HG03342 (cell line): Measurements from ENCODE around the gene RCE1.

Experiments used
- ATAC-seq: cut with Tn5 transposase; IDR thresholded peaks from one replicate; pipeline ENCODE4 v1.9.1; 2021; ENCODE audit warnings: mild to moderate bottlenecking, moderate library complexity; ENCODE audit not compliant: unreplicated experiment

RCE1 gene

GRCh38 chr11:66844496-66845142 lies 1.4 kb downstream of the RCE1 start:
- no peak for ATAC-seq

- no peak for ATAC-seq
These were observed 2.1 kb downstream of the RCE1 start for GRCh38 chr11:66845143-66845875.

GRCh38 chr11:66845876-66846212 lies 2.6 kb downstream of the RCE1 start:
- ATAC-seq = no peak

GRCh38 chr11:66846671-66847091 lies 3.4 kb downstream of the RCE1 start:
- ATAC-seq = no peak

- no peak for ATAC-seq
These were observed 4.4 kb downstream of the RCE1 start for GRCh38 chr11:66847461-66848232.

GRCh38 chr11:66848671-66849500 lies 5.6 kb downstream of the RCE1 start:
- ATAC-seq = no peak

- ATAC-seq = no peak
These were observed 6.4 kb downstream of the RCE1 start for GRCh38 chr11:66849501-66850234.

GRCh38 chr11:66850235-66850587 lies 7.0 kb downstream of the RCE1 start:
- no peak for ATAC-seq

GRCh38 chr11:66850588-66851238 lies 7.5 kb downstream of the RCE1 start:
- ATAC-seq = no peak

- ATAC-seq = no peak
These were observed 8.0 kb downstream of the RCE1 start for GRCh38 chr11:66851239-66851596.

- ATAC-seq = no peak
These were observed 8.6 kb downstream of the RCE1 start for GRCh38 chr11:66851698-66852465.

GRCh38 chr11:66852466-66853241 lies 9.4 kb downstream of the RCE1 start:
- no peak for ATAC-seq

- no peak for ATAC-seq
These were observed 10.3 kb downstream of the RCE1 start for GRCh38 chr11:66853242-66854229.

- ATAC-seq = no peak
These were observed 11.0 kb downstream of the RCE1 start for GRCh38 chr11:66854231-66854661.

GRCh38 chr11:66854729-66855211 lies 11.5 kb downstream of the RCE1 start:
- ATAC-seq = no peak

- peak; percentile 62 for ATAC-seq
These were observed 12.6 kb downstream of the RCE1 start for GRCh38 chr11:66855574-66856495.
